Smooth muscle cell (in vitro differentiated cells): ENCODE data around the gene OLFML2A. TPM values are rescaled to one million over a fixed set of nuclear protein-coding genes. Genes with fewer than 3 reads are reported as not detected.

ENCODE experiments used
- DNase-seq: peaks from one replicate; lab custom pipeline; 2025; ENCODE audit not compliant: unreplicated experiment; lab: John Stamatoyannopoulos, UW
- H2AFZ ChIP-seq: fragments of 200-600 bp; sonication (generic); 2 replicates; pipeline ENCODE4 v1.6.0; 2016; ENCODE audit warnings: antibody characterized with exemption, low read depth, mild to moderate bottlenecking
- H3F3A ChIP-seq: fragments of 200-600 bp; sonication (generic); 2 replicates; pipeline ENCODE4 v1.6.0; 2017; ENCODE audit warnings: antibody characterized with exemption, low read depth
- H3K27ac ChIP-seq: fragments of 200-600 bp; sonication (generic); 2 replicates; pipeline ENCODE4 v1.5.1; 2016; ENCODE audit warnings: low read depth, mild to moderate bottlenecking
- H3K27me3 ChIP-seq: fragments of 200-600 bp; sonication (generic); 2 replicates; pipeline ENCODE4 v1.6.1; 2016; ENCODE audit warnings: low read depth, mild to moderate bottlenecking
- H3K36me3 ChIP-seq: fragments of 200-600 bp; sonication (generic); 2 replicates; pipeline ENCODE4 v1.5.1; 2016; ENCODE audit warnings: low read depth
- H3K4me1 ChIP-seq: fragments of 200-600 bp; sonication (generic); 2 replicates; pipeline ENCODE4 v1.5.1; 2016; ENCODE audit warnings: low read depth
- H3K4me2 ChIP-seq: fragments of 200-600 bp; sonication (generic); 2 replicates; pipeline ENCODE4 v1.6.0; 2016; ENCODE audit warnings: mild to moderate bottlenecking
- H3K4me3 ChIP-seq: fragments of 200-600 bp; sonication (generic); 2 replicates; pipeline ENCODE4 v1.5.1; 2016; ENCODE audit warnings: mild to moderate bottlenecking
- H3K79me2 ChIP-seq: fragments of 200-600 bp; sonication (generic); 2 replicates; pipeline ENCODE4 v1.6.0; 2016; ENCODE audit warnings: low read depth, mild to moderate bottlenecking
- H3K9ac ChIP-seq: fragments of 200-600 bp; sonication (generic); 2 replicates; pipeline ENCODE4 v1.6.0; 2016; ENCODE audit warnings: low read depth
- H3K9me3 ChIP-seq: fragments of 200-600 bp; sonication (generic); replicated peaks from 2 replicates; pipeline ENCODE4 v1.5.1; 2016; ENCODE audit warnings: low read depth
- H4K20me1 ChIP-seq: fragments of 200-600 bp; sonication (generic); 2 replicates; pipeline ENCODE4 v1.6.0; 2016; ENCODE audit warnings: low read depth
- WGBS: methylation state at CpG from one replicate; pipeline ENCODE4 v1.1.7; 2016; ENCODE audit warnings: low lambda C conversion rate; 5-methylcytosine and 5-hydroxymethylcytosine counted together
- polyA plus RNA-seq: library from polyadenylated mRNA; unstranded; fragments of >200 nt; fragmentation: Nextera tagmentation; extraction: Ambion mirVana; gene quantifications from 2 replicates; pipeline ENCODE4 v1.2.1, GENCODE V29; 2016
- total RNA-seq: library from RNA; depleted of rRNA; stranded (reverse); fragments of >200 nt; gene quantifications from 2 replicates; pipeline ENCODE4 v1.2.3, GENCODE V29; 2014
- TF ChIP-seq, protein P1 (sequence below): fragments of 200-600 bp; sonication (generic); IDR thresholded peaks from 2 replicates; pipeline ENCODE4 v1.5.1; 2017; ENCODE audit warnings: borderline replicate concordance, mild to moderate bottlenecking, antibody characterized with exemption; ENCODE audit not compliant: insufficient read depth, poor library complexity, severe bottlenecking

Gene OLFML2A
- total and polyA plus RNA-seq, 2 experiments from 2014 or later, result 3.5 to 17.0 TPM

DNA sequence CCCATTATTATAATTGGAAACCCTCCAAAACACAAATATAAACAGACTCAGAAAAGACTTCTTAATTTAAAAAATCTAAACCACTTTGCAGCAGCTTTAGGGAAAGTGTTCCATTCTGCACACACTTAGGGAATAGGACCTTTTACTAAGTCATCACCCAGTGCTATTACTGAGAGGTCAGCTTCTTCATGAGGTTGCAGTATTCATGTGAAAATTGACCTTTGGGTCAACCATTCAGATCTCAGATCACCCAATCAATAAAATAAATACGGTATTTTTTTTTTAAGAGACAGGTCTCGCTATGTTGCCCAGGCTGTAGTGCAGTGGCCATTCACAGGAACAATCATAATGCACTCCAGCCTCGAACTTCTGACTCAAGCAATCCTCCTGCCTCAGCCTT, 27.6 kb upstream of the OLFML2A start:
- H3K4me2 ChIP-seq, result no peak overlapping the region
- no peak overlapping the region for H3K4me3 ChIP-seq
- no peaks in the 10 kb centered on the region for H4K20me1 ChIP-seq
- peaks cover 25% of the 10 kb centered on the region for H3K4me1 ChIP-seq
- H3K9ac ChIP-seq, result no peak overlapping the region
- no peak overlapping the region for H2AFZ ChIP-seq
- H3K27ac ChIP-seq, result no peak overlapping the region
- no peaks in the 10 kb centered on the region for H3F3A ChIP-seq
- 97% methylated on average over 3 of the region's 3 CpGs for WGBS
- H3K79me2 ChIP-seq, result no peaks in the 10 kb centered on the region
- TF ChIP-seq, protein P1, sequence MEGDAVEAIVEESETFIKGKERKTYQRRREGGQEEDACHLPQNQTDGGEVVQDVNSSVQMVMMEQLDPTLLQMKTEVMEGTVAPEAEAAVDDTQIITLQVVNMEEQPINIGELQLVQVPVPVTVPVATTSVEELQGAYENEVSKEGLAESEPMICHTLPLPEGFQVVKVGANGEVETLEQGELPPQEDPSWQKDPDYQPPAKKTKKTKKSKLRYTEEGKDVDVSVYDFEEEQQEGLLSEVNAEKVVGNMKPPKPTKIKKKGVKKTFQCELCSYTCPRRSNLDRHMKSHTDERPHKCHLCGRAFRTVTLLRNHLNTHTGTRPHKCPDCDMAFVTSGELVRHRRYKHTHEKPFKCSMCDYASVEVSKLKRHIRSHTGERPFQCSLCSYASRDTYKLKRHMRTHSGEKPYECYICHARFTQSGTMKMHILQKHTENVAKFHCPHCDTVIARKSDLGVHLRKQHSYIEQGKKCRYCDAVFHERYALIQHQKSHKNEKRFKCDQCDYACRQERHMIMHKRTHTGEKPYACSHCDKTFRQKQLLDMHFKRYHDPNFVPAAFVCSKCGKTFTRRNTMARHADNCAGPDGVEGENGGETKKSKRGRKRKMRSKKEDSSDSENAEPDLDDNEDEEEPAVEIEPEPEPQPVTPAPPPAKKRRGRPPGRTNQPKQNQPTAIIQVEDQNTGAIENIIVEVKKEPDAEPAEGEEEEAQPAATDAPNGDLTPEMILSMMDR, result no peak
- no peaks in the 10 kb centered on the region for H3K9me3 ChIP-seq
- no peak for DNase-seq
- H3K27me3 ChIP-seq, result no peaks in the 10 kb centered on the region
- no peaks in the 10 kb centered on the region for H3K36me3 ChIP-seq

DNA sequence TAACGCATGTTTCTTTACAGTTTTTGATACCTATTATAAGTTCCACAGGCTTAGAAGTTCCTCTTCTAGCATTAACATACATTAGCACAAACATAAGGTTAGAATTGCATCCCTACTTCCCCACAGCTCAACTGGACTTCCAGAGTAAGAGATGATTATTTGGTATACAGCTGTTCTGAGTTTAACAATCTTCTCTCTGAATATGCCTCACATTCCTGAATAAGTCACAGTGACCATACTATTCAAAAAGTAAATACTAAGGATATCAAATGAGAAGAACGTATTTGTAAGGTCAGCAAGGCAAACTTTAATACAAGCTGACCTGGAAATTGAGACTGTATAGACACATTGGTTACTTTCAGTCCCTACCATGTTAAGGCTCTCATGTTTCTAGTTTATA, 27.2 kb upstream of the OLFML2A start:
- no peak overlapping the region for H3K4me2 ChIP-seq
- H3K9ac ChIP-seq, result no peak overlapping the region
- no peak for DNase-seq
- no peaks in the 10 kb centered on the region for H3F3A ChIP-seq
- no peak overlapping the region for H3K27ac ChIP-seq
- no peaks in the 10 kb centered on the region for H4K20me1 ChIP-seq
- peaks cover 29% of the 10 kb centered on the region for H3K4me1 ChIP-seq
- H3K4me3 ChIP-seq, result no peak overlapping the region
- 78% methylated on average over 2 of the region's 2 CpGs for WGBS
- no peaks in the 10 kb centered on the region for H3K36me3 ChIP-seq
- TF ChIP-seq, protein P1, result no peak
- no peaks in the 10 kb centered on the region for H3K27me3 ChIP-seq
- H2AFZ ChIP-seq, result no peak overlapping the region
- no peaks in the 10 kb centered on the region for H3K9me3 ChIP-seq
- no peaks in the 10 kb centered on the region for H3K79me2 ChIP-seq

DNA sequence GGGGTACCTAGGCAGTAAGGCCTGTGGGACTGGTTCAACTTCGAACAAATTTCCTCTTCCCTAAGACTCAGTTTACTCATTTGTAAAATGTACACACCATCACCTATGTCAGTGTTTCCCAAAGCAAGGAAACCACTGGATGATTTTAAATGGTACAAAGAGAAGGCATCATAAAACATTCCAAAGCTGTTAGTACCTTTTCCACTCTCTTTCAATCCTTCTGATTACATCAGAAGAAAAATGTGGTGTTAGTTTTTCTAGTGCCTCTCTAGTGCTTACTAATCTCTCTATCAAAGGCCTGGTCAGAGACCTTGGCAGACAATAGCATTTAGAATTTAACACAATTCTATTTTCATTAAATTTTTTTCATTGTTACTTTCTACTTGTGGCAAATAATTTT, 24.0 kb upstream of the OLFML2A start:
- 70% methylated on average over 1 of the region's 1 CpG for WGBS
- H3K27ac ChIP-seq, result no peak overlapping the region

DNA sequence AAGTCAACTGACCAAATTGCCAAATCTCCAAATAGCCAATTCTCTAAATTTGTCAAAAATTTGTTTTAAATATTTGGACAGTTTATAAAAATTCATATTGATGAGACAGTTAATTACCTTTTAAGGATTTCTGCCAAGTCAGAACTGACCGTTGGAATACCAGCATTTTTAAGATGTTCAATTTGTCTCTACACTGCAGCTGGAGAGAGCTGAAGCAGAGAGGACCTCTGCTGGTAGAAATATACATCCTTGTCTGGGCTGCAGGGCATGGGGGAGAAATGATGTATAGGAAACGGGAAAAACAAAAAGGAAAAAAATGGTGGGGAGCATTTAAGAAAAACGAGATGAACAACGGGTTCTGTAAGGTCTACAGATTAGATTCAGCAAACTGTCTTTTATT, 22.6 kb upstream of the OLFML2A start:
- Histone ChIP-seq H4K20me1 (no peaks in the 10 kb centered on the region), H3F3A (peaks cover 4% of the 10 kb centered on the region), H3K79me2 (no peaks in the 10 kb centered on the region), H3K4me2 (no peak overlapping the region), H3K9ac (no peak overlapping the region), H2AFZ (no peak overlapping the region), H3K9me3 (no peaks in the 10 kb centered on the region), H3K4me1 (peaks cover 65% of the 10 kb centered on the region), H3K4me3 (no peak overlapping the region), H3K27me3 (no peaks in the 10 kb centered on the region), H3K36me3 (no peaks in the 10 kb centered on the region), H3K27ac (no peak overlapping the region)
- DNase-seq, result no peak
- TF ChIP-seq, protein P1, result peak; percentile 41
- 28% methylated on average over 4 of the region's 4 CpGs for WGBS

More for the DNA sequence above, 24.0 kb upstream of the OLFML2A start:
- Histone ChIP-seq H3K9me3 (no peaks in the 10 kb centered on the region), H3K4me1 (peaks cover 52% of the 10 kb centered on the region), H3K4me3 (no peak overlapping the region), H3K79me2 (no peaks in the 10 kb centered on the region), H3K9ac (no peak overlapping the region), H3F3A (peaks cover 4% of the 10 kb centered on the region), H3K36me3 (no peaks in the 10 kb centered on the region), H3K27me3 (no peaks in the 10 kb centered on the region), H2AFZ (no peak overlapping the region), H4K20me1 (no peaks in the 10 kb centered on the region), H3K4me2 (no peak overlapping the region)
- TF ChIP-seq, protein P1, result no peak
- DNase-seq, result no peak
